OCI-LY3 (cell line): ENCODE data around the gene MEF2A.
A peak's percentile ranks its signal among the peaks of the same experiment; 100 is the strongest.
"Not testable (repeated sequence)": the region's sequence is repeated elsewhere in the genome, so short reads cannot be mapped to it uniquely, and the experiment has no call there.

Experiments used
- H2AFZ ChIP-seq: fragments of 200-600, 300-600 bp; shearing (Covaris generic); 2 replicates; pipeline ENCODE4 v1.6.0; 2014; ENCODE audit warnings: antibody characterized with exemption, low read depth, low read length
- H3K27ac ChIP-seq: fragments of 200-600, 300-600 bp; sonication (generic); 2 replicates; pipeline ENCODE4 v1.5.1; 2014; ENCODE audit warnings: mild to moderate bottlenecking, low read length, moderate library complexity, mixed read lengths
- H3K27me3 ChIP-seq: fragments of 200-600, 300-600 bp; sonication (generic); 2 replicates; pipeline ENCODE4 v1.6.1; 2014; ENCODE audit warnings: low read depth, low read length, mixed read lengths
- H3K36me3 ChIP-seq: fragments of 200-600, 300-600 bp; sonication (generic); replicated peaks from 2 replicates; pipeline ENCODE3; 2014; ENCODE audit warnings: low read depth, low read length, mixed read lengths
- H3K4me1 ChIP-seq: fragments of 300-600, 200-600 bp; sonication (generic); 2 replicates; pipeline ENCODE4 v1.6.1; 2014; ENCODE audit warnings: low read length, mixed read lengths
- H3K4me2 ChIP-seq: fragments of 200-600, 300-600 bp; sonication (generic); 2 replicates; pipeline ENCODE4 v1.6.1; 2014; ENCODE audit warnings: low read length, mixed read lengths
- H3K4me3 ChIP-seq: fragments of 300-600, 200-600 bp; sonication (generic); 2 replicates; pipeline ENCODE4 v1.5.1; 2014; ENCODE audit warnings: antibody characterized with exemption, mild to moderate bottlenecking, low read length, moderate library complexity
- H3K79me2 ChIP-seq: fragments of 300-600, 200-600 bp; shearing (Covaris generic); 2 replicates; pipeline ENCODE4 v1.6.1; 2014; ENCODE audit warnings: mild to moderate bottlenecking, low read length, mixed read lengths
- H3K9ac ChIP-seq: fragments of 300-600, 200-600 bp; shearing (Covaris generic); 2 replicates; pipeline ENCODE4 v1.6.0; 2014; ENCODE audit warnings: mild to moderate bottlenecking, low read length, moderate library complexity
- H3K9me3 ChIP-seq: fragments of 200-600, 300-600 bp; shearing (Covaris generic); 2 replicates; pipeline ENCODE4 v1.6.1; 2014; ENCODE audit warnings: low read length, mixed read lengths; ENCODE audit not compliant: insufficient read depth
- H4K20me1 ChIP-seq: fragments of 200-600, 300-600 bp; sonication (generic); 2 replicates; pipeline ENCODE4 v1.6.1; 2016; ENCODE audit warnings: low read length, mixed read lengths; ENCODE audit not compliant: insufficient read depth
- EZH2phosphoT487 ChIP-seq: fragments of 200-600 bp; shearing (Covaris generic); IDR thresholded peaks from 2 replicates; pipeline ENCODE4 v1.6.1; 2018; ENCODE audit warnings: antibody characterized with exemption, mixed run types, low read depth
- TF ChIP-seq, protein P1 (sequence below): fragments of 200-600, 300-600 bp; sonication (generic); IDR thresholded peaks from 2 replicates; pipeline ENCODE4 v1.5.1; 2014; ENCODE audit warnings: antibody characterized with exemption, low read length, low read depth

The MEF2A gene

DNA sequence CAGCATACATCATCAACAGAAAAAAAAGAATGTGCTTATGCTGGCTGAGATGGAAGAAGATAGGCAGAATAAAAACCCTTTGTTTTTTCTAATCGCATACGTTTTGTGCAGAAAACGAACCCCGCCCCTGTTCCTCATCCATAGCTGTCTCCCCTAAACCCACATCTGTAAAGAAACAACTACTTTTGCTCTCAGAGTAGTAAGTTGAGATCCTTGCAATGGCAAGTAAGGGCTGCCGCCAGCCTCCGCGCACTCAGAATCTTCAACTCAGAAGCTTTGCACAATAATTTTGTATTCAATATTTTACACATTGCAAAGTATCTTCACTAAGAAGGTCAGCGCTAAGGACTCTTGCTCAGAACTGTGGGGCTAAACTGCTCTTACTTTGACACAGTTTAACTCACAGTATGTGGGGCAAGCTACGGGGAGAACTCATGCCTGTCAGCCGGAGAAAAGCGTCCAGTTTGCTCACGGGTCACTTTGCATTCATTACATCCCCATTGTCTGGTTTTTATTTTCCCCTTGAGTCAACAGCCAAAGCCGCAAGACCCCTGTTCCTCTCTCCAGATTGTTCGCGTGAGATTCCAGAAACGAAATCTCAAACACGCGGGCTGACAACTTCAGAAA, 166.5 kb downstream of the MEF2A start:
- Histone ChIP-seq H3K79me2 (no peaks in the 10 kb centered on the region), H3K27me3 (no peaks in the 10 kb centered on the region), H2AFZ (peak overlapping the region; percentile 15; the same call in 1 of the 2 replicates), H3K9ac (no peak overlapping the region), H3K4me2 (peak overlapping the region; percentile 83), H3K4me1 (peaks cover 5% of the 10 kb centered on the region; the same call in 1 of the 2 replicates), H3K27ac (no peak overlapping the region), H3K4me3 (peak overlapping the region; percentile 80), H3K36me3 (no peaks in the 10 kb centered on the region), H4K20me1 (no peaks in the 10 kb centered on the region), H3K9me3 (no peaks in the 10 kb centered on the region)
- TF ChIP-seq EZH2phosphoT487: no peak
- TF ChIP-seq, protein P1, sequence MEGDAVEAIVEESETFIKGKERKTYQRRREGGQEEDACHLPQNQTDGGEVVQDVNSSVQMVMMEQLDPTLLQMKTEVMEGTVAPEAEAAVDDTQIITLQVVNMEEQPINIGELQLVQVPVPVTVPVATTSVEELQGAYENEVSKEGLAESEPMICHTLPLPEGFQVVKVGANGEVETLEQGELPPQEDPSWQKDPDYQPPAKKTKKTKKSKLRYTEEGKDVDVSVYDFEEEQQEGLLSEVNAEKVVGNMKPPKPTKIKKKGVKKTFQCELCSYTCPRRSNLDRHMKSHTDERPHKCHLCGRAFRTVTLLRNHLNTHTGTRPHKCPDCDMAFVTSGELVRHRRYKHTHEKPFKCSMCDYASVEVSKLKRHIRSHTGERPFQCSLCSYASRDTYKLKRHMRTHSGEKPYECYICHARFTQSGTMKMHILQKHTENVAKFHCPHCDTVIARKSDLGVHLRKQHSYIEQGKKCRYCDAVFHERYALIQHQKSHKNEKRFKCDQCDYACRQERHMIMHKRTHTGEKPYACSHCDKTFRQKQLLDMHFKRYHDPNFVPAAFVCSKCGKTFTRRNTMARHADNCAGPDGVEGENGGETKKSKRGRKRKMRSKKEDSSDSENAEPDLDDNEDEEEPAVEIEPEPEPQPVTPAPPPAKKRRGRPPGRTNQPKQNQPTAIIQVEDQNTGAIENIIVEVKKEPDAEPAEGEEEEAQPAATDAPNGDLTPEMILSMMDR: no peak

DNA sequence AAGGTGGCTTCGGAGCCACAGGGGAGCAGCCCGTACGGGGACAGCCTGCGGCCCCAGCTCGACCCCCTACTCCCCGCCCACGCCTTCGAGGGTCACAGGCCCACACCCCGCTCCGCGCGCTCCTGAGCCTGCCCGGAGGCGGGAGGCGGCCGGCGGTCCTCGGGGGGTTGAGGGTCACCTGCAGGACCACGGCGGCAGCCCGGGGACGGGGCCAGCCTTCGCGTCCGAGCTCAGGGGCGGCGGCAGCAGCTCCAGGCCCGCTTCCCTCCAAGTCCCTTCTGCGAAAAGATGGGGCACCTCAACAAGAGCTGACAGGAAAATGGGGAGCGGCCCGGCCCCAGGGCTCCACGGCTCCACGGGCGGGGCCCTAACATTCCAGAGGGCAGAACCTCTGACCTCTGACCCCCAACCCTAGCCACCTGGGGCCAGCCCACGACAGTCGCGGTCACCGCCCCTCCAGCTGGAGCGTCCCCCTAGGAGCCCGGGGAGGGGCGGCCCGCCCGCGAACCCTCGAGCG, 167.0 kb downstream of the MEF2A start:
- Histone ChIP-seq H4K20me1 (no peaks in the 10 kb centered on the region), H3K27me3 (no peaks in the 10 kb centered on the region), H2AFZ (peak overlapping the region; percentile 15; the same call in 1 of the 2 replicates), H3K79me2 (no peaks in the 10 kb centered on the region), H3K9me3 (no peaks in the 10 kb centered on the region), H3K4me3 (peak overlapping the region; percentile 80), H3K4me2 (peak overlapping the region; percentile 83), H3K9ac (peak overlapping the region; percentile 58), H3K4me1 (peaks cover 5% of the 10 kb centered on the region; the same call in 1 of the 2 replicates), H3K36me3 (no peaks in the 10 kb centered on the region), H3K27ac (no peak overlapping the region)
- no peak for TF ChIP-seq EZH2phosphoT487
- TF ChIP-seq, protein P1: no peak

DNA sequence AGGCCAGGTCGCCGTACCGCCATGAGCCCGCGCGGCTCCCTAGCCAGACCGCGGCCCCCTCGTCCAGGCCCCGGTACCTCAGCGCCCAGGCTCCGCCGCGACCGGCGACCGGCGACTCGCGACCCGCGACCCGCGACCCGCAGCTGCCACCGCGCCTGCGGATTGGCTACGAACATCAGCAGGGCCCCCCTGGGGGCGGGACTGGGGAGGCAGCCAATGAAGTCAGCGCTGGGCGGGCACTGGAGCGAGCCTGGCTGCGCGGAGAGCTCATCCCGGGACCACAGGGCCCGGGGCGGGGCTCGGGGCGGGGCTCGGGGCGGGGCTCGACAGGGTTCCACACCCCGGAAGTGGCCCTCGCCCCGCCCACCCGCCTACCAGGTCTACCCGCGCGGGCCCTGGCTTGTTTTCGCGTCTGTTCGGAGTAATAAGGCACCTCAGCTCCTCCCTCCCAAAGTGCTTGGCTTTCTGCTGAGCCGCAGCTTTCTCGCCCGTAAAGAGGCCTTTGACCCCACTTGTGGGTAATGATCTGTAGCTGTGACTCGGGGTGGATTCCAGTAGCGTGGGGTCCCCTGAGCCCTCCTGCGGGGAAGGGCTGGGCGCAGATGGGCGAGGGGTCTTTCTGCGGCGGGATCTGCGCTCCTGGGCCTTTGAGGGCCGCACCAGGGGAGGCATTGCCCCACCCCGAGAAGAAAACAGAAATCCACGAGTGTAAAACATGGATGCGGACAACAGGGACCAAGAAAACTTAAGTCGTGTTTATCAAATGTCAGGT, 167.7 kb downstream of the MEF2A start, which contains the start of gene LYSMD4:
TSS of gene LYSMD4 (minus strand) at position 170 of the 772 bp plus-strand sequence. CDS start 1,438 bp downstream, outside the sequence.
- no peaks in the 10 kb centered on the region for H3K79me2 ChIP-seq
- H3K27me3 ChIP-seq: no peaks in the 10 kb centered on the region
- H3K9me3 ChIP-seq: no peaks in the 10 kb centered on the region
- no peak within 1 kb of the TSS for H3K27ac ChIP-seq
- no peaks in the 10 kb centered on the region for H3K36me3 ChIP-seq
- peak within 1 kb of the TSS; percentile 94 for H3K4me3 ChIP-seq
- no peak for TF ChIP-seq EZH2phosphoT487
- TF ChIP-seq, protein P1: no peak
- peaks cover 5% of the 10 kb centered on the region; the same call in 1 of the 2 replicates for H3K4me1 ChIP-seq
- no peaks in the 10 kb centered on the region for H4K20me1 ChIP-seq
- peak within 1 kb of the TSS; percentile 84 for H3K9ac ChIP-seq
- H3K4me2 ChIP-seq: peak within 1 kb of the TSS; percentile 98
- H2AFZ ChIP-seq: peak within 1 kb of the TSS; percentile 100

DNA sequence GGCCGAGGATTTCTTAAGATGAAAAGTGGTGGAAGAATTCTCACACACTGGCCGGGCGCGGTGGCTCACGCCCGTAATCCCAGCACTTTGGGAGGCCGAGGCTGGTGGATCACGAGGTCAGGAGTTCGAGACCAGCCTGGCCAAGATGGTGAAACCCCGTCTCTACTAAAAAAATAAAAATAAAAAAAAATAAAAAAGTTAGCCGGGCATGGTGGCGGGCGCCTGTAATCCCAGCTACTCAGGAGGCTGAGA, 168.2 kb downstream of the MEF2A start:
- H3K36me3 ChIP-seq, H3K9me3 ChIP-seq, H3K27me3 ChIP-seq, H4K20me1 ChIP-seq, H3K27ac ChIP-seq, H3K79me2 ChIP-seq, H3K4me1 ChIP-seq: not testable (repeated sequence)
- Histone ChIP-seq H3K4me2 (peak overlapping the region; percentile 98), H2AFZ (peak overlapping the region; percentile 100; the same call in 1 of the 2 replicates), H3K4me3 (peak overlapping the region; percentile 94), H3K9ac (peak overlapping the region; percentile 84; the same call in 1 of the 2 replicates)
